ENCODE measurements around the gene EBF3. TPM values are rescaled to one million over a fixed set of nuclear protein-coding genes. Genes with fewer than 3 reads are reported as not detected.
"Not testable (repeated sequence)": the region's sequence is repeated elsewhere in the genome, so short reads cannot be mapped to it uniquely, and the experiment has no call there.

The EBF3 gene
- total and polyA plus RNA-seq, 11 donors, result 3.6 to 8.8 (median 5.4) TPM

DNA sequence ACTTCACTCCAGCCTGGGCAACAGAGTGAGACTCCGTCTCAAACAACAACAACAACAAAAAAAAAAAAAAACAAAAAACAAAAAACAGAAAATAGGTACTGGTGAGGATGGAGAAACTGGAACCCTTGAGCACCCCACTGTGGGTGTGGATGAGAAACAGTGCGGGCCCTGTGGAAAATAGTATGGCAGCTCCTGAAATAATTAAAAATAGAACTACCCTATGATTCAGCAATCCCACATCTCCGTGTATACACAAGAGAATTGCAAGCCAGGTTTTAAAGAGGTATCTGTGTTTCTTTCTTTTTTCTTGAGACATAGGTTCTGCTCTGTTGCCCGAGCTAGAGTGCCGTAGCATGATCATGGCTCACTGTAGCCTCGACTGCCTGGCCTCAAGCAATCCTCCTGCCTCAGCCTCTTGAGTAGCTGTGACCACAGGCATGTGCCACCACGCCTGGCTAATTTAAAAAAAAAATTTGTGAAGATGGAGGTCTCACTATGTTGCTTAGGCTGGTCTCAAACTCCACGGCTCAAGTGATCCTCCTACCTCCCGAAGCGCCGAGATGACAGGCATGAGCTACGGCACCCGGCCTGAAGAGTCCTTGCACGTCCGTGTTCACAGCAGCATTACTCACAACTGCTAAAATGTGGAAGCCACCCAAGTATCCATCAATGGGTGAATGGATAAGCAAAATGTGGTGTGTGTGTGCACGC is 39.5 kb downstream of the EBF3 start:
- intact Hi-C loops (cut with DNase I), result no loop called here
- WGBS, 4 donors, result 83 to 88% (median 88%) methylated on average over 16 of the region's 16 CpGs
- no peaks in the 10 kb centered on the region for H3K27me3 ChIP-seq
- DNase-seq (peak in 1 of 5 donors; percentile 29), ATAC-seq (no peak)
- H3K27ac ChIP-seq, result no peak overlapping the region
- no peak overlapping the region for H3K4me3 ChIP-seq
- H3K36me3 ChIP-seq, result peaks cover 0 to 5% (median 0%) of the 10 kb centered on the region in 9 donors
- TF ChIP-seq POLR2A (IDR thresholded peaks at IDR 0.05), result no peak
- TF ChIP-seq, protein P1, sequence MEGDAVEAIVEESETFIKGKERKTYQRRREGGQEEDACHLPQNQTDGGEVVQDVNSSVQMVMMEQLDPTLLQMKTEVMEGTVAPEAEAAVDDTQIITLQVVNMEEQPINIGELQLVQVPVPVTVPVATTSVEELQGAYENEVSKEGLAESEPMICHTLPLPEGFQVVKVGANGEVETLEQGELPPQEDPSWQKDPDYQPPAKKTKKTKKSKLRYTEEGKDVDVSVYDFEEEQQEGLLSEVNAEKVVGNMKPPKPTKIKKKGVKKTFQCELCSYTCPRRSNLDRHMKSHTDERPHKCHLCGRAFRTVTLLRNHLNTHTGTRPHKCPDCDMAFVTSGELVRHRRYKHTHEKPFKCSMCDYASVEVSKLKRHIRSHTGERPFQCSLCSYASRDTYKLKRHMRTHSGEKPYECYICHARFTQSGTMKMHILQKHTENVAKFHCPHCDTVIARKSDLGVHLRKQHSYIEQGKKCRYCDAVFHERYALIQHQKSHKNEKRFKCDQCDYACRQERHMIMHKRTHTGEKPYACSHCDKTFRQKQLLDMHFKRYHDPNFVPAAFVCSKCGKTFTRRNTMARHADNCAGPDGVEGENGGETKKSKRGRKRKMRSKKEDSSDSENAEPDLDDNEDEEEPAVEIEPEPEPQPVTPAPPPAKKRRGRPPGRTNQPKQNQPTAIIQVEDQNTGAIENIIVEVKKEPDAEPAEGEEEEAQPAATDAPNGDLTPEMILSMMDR (IDR thresholded peaks at IDR 0.05), result no peak
- H3K9me3 ChIP-seq, result no peaks in the 10 kb centered on the region
- H3K4me1 ChIP-seq, result peaks cover 0 to 25% (median 0%) of the 10 kb centered on the region in 12 donors

DNA sequence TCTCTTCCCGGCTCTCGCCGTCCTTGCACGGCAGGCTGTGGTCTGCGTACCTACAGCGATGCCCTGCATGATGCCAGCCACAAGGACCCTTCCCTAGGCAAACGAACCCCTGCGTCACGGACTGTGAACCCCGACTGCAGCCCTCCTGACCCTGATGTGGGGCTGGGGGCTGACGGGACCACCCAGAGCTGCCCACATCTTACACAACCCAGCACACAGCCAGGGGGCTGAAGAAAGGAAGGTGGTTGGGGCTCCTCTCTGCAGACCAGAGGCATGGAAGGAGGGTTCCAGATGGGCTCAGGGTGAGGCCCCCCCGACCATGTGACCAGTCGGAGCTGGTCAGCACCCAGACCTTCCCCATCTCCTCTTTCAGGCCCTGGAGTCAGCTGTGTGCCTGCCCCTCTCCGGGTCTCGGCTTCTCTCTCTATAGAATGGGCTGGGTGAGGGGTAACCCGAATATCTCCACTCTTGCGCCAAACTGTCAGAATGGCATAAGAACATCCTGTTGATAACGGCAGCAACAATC is 41.4 kb downstream of the EBF3 start:
- TF ChIP-seq POLR2A (IDR thresholded peaks at IDR 0.05), result no peak
- TF ChIP-seq, protein P1 (IDR thresholded peaks at IDR 0.05), result no peak
- no peak for DNase-seq
- Histone ChIP-seq H3K4me3 (no peak overlapping the region), H3K4me1 (peaks cover 0 to 25% (median 0%) of the 10 kb centered on the region in 12 donors), H3K27ac (no peak overlapping the region), H3K9me3 (no peaks in the 10 kb centered on the region), H3K36me3 (peaks cover 0 to 5% (median 0%) of the 10 kb centered on the region in 9 donors), H3K27me3 (no peaks in the 10 kb centered on the region)
- intact Hi-C loops (cut with DNase I), result no loop called here
- no peak for ATAC-seq
- 85 to 93% (median 92%) methylated on average over 18 of the region's 18 CpGs for WGBS, 4 donors

DNA sequence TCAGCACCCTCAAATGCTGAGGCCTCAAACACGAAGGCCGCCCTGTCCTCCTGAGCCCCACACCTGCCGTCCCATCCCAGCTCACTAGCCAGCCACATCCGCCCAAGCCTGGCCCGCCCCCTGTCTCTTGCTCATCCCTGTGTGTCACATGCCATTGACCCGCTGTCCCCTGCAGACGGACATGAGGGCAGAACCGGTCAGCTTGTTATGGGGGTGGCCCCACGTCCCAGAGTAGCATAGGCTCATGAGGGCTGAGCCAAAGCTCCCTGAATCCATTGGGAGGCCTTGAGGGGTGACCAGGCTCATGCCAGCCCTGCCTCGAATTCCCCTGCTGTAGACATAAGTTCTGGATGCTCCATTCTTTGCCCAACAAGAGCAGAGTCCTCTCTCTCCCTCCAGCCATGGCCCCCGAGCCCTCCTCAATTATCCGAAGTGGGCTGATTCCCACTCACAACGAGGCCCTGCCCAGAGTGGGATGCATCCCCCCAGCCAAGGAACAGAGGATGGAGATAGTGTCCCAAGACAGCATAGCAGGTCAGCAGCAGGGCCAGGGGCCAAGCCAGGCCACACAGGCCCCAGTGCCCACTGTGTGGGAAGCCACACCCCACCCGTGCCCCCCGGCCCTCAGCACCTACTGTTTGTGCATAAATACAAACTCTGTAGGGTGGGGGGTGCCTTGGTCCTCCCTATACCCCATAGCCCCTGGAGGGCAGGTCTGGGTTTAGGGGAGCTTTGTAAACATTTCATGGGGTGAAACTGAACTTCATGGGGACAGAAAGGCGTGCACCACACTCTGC is 42.1 kb downstream of the EBF3 start:
- peaks cover 0 to 5% (median 0%) of the 10 kb centered on the region in 9 donors for H3K36me3 ChIP-seq
- no peak for TF ChIP-seq POLR2A (IDR thresholded peaks at IDR 0.05)
- intact Hi-C loops (cut with DNase I), result no loop called here
- ATAC-seq, result no peak
- no peak for DNase-seq
- 85 to 89% (median 87%) methylated on average over 15 to 16 of the region's 16 CpGs for WGBS, 4 donors
- peaks cover 0 to 24% (median 0%) of the 10 kb centered on the region in 12 donors for H3K4me1 ChIP-seq
- no peaks in the 10 kb centered on the region for H3K27me3 ChIP-seq
- H3K27ac ChIP-seq, result no peak overlapping the region
- no peak overlapping the region for H3K4me3 ChIP-seq
- no peaks in the 10 kb centered on the region for H3K9me3 ChIP-seq

DNA sequence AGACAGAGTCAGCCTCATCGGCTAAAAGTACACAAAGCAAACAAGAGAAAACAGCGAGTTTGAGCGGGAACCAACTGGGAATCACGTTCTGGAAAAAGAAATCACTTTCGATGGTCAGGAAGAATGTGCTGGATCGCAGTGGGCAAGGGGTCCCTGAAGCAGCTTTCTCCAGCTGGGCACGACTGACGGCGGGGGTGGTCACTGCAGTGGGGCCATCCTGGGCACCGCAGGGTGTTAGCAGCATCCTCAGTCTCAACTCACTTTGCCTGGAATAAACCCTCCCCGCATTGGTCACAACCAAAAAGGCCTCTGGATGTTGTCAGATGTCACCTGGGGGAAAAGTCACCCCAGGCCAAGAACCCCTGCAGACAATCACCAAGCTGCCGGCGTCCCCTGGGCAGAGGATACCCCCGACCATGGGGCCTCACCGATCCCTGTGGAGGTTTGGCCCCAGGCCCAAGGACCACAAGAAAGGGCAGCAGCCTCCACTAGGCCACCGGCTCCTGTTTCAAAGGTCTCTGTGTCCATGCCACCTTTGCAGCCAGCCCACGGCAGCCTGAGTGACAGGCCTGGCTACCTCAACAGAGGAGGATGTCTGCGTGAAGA is 42.9 kb downstream of the EBF3 start:
- intact Hi-C loops (cut with DNase I), result no loop called here
- ATAC-seq, result no peak
- H3K36me3 ChIP-seq, result peaks cover 0 to 5% (median 0%) of the 10 kb centered on the region in 9 donors
- DNase-seq, result no peak
- H3K27ac ChIP-seq, result no peak overlapping the region
- H3K9me3 ChIP-seq, result no peaks in the 10 kb centered on the region
- H3K4me3 ChIP-seq, result no peak overlapping the region
- WGBS, 4 donors, result 72 to 84% (median 75%) methylated on average over 14 to 18 of the region's 18 CpGs
- H3K27me3 ChIP-seq, result no peaks in the 10 kb centered on the region
- no peak for TF ChIP-seq POLR2A (IDR thresholded peaks at IDR 0.05)
- TF ChIP-seq, protein P1 (IDR thresholded peaks at IDR 0.05), result no peak
- H3K4me1 ChIP-seq, result peaks cover 0 to 25% (median 0%) of the 10 kb centered on the region in 12 donors

DNA sequence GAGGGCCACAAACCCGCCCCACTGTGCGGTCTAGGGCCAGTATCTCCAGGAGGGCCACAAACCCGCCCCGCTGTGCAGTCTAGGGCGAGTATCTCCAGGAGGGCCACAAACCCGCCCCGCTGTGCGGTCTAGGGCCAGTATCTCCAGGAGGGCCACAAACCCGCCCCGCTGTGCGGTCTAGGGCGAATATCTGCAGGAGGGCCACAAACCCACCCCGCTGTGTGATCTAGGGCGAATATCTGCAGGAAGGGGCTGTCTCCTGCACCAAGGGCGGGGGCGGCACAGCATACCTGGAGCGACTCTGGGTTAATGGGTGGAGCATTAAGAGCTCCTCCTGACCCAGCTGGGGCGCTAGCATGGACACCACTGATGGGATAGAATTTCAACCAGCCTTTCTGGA is 43.9 kb downstream of the EBF3 start:
- intact Hi-C loops (cut with DNase I); H3K27ac ChIP-seq; H3K9me3 ChIP-seq; H3K4me3 ChIP-seq; DNase-seq; H3K36me3 ChIP-seq; H3K27me3 ChIP-seq; ATAC-seq: not testable (repeated sequence)
- 94 to 99% (median 98%) methylated on average over 13 to 16 of the region's 18 CpGs for whole genome bisulfite sequencing, 4 donors
- peaks cover 0 to 29% (median 2%) of the 10 kb centered on the region in 12 donors for H3K4me1 ChIP-seq
